ENCODE measurements around the gene NFU1. TPM values are rescaled to one million over a fixed set of nuclear protein-coding genes. Genes with fewer than 3 reads are reported as not detected.

Gene NFU1
- total and polyA plus RNA-seq, 9 of the 15 experiments (the other 6 are each of a cell fraction or from before 2014, with no cell fraction given): 33.3 to 61.8 (median 53.7) TPM

DNA sequence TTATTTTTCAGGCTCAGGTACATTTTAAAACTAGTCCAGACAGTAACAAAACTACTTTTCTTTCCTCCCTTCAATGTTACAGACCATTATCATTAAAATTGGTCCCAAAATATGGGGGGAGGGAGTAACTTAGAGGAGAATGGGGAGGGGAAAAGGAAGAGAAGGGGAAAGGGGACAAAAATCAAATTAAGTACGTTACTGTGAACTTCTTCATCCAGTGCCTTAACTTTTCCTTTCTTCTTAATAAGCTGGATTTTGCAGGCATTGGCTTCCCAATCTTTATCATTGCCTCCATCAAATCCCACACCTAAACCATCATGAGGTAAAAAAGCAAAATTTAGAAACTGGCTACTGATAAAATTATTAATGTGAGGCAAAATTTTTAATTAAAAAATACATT, 67.4 kb downstream of the NFU1 start:
- Histone ChIP-seq H3K9ac (ENCODE audit: insufficient read depth in 1 of 2, low read depth in 2 of 2, low read length in 2 of 2) (no peak overlapping the region), H3K79me2 (ENCODE audit: control insufficient read depth, insufficient read depth, low read length) (peaks cover 16% of the 10 kb centered on the region), H3K27ac (ENCODE audit: extremely low read depth, low read depth, low read length) (no peak overlapping the region), H3K4me2 (ENCODE audit: insufficient read depth, low read length) (no peak overlapping the region), H3K9me3 (replicated peaks; ENCODE audit: control insufficient read depth, insufficient read depth, low read depth, low read length) (no peaks in the 10 kb centered on the region), H4K20me1 (replicated peaks; ENCODE audit: control insufficient read depth, insufficient read depth, low read length) (peaks cover 6% of the 10 kb centered on the region; the same call in 1 of the 2 replicates), H3K9me1 (ENCODE audit: control insufficient read depth, insufficient read depth, low read length) (no peaks in the 10 kb centered on the region), H3K36me3 (ENCODE audit: control insufficient read depth, insufficient read depth, low read length) (peaks cover 71% of the 10 kb centered on the region), H3K4me3 (no peak overlapping the region), H3K27me3 (ENCODE audit: control insufficient read depth in 2 of 2, insufficient read depth in 2 of 2, low read length in 2 of 2) (no peaks in the 10 kb centered on the region), H3K4me1 (replicated peaks in 1 of 2; ENCODE audit: control insufficient read depth in 2 of 2, insufficient read depth in 2 of 2, low read length in 2 of 2) (no peaks in the 10 kb centered on the region), H2AFZ (ENCODE audit: low read depth, low read length) (no peak overlapping the region)
- intact Hi-C loops (cut with micrococcal nuclease) (loop anchor here (10.0 kb wide), 1 partner anchor 185 kb away; no protein-coding TSS in a partner anchor), in situ Hi-C loops (cut with MboI) (no loop called here)
- FAIRE-seq (no peak), DNase-seq (ENCODE audit: extremely low read depth in 1 of 4, low spot score in 3 of 4) (no peak), ATAC-seq (no peak)
- WGBS (ENCODE audit: insufficient coverage, low coverage, missing lambda C conversion rate): 87% methylated on average over 1 of the region's 1 CpG
- POLR2A ChIA-PET: interaction anchor here (0.6 to 2.8 kb wide), 8 partner anchors 9 to 114 kb away, joined by 3 to 11 read pairs (median 4); partner anchors contain the start of gene GFPT1
- TF ChIP-seq ZFPM2 (CRISPR knock-in tag; IDR thresholded peaks at IDR 0.05) (no peak), MTA2 (IDR thresholded peaks at IDR 0.05; ENCODE audit: low read depth) (no peak), TFAM (CRISPR knock-in tag; conservative IDR thresholded peaks at IDR 0.05) (no peak), ZNF212 (CRISPR knock-in tag; IDR thresholded peaks at IDR 0.05) (no peak), SP1 (CRISPR knock-in tag; IDR thresholded peaks at IDR 0.05) (no peak), SREBF2 (CRISPR knock-in tag; IDR thresholded peaks at IDR 0.05) (no peak), SMARCA4 (IDR thresholded peaks at IDR 0.05) (no peak)
- TF ChIP-seq, protein P1, sequence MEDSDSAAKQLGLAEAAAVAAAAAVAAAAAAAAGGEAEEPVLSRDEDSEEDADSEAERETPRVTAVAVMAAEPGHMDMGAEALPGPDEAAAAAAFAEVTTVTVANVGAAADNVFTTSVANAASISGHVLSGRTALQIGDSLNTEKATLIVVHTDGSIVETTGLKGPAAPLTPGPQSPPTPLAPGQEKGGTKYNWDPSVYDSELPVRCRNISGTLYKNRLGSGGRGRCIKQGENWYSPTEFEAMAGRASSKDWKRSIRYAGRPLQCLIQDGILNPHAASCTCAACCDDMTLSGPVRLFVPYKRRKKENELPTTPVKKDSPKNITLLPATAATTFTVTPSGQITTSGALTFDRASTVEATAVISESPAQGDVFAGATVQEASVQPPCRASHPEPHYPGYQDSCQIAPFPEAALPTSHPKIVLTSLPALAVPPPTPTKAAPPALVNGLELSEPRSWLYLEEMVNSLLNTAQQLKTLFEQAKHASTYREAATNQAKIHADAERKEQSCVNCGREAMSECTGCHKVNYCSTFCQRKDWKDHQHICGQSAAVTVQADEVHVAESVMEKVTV (CRISPR knock-in tag; IDR thresholded peaks at IDR 0.05): no peak
- TF ChIP-seq, protein P2, sequence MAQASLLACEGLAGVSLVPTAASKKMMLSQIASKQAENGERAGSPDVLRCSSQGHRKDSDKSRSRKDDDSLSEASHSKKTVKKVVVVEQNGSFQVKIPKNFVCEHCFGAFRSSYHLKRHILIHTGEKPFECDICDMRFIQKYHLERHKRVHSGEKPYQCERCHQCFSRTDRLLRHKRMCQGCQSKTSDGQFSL (CRISPR knock-in tag; IDR thresholded peaks at IDR 0.05): no peak
- TF ChIP-seq, protein P2 (tag; IDR thresholded peaks at IDR 0.05): no peak
- BruUV-seq (replicated peaks): no TSS peak
- CTCF ChIA-PET (ENCODE audit: low intra/inter-chr PET ratio): no interaction called here

All from K562 (cell line).